ENCODE data around the gene NUP205.

The NUP205 gene

GRCh38 chr7:135682191-135682590, 124.5 kb downstream of the NUP205 start:
- no peak overlapping the region for H3K4me2 ChIP-seq (ENCODE audit: insufficient read depth, low read length)
- H2AFZ ChIP-seq (ENCODE audit: low read depth, low read length) = no peak overlapping the region
- H3K27ac ChIP-seq (ENCODE audit: low read length) = no peak overlapping the region
- no peak for TF ChIP-seq EZH2 (IDR thresholded peaks at IDR 0.05; ENCODE audit: borderline replicate concordance, low read depth, low read length, severe bottlenecking)
- TF ChIP-seq, protein P1, sequence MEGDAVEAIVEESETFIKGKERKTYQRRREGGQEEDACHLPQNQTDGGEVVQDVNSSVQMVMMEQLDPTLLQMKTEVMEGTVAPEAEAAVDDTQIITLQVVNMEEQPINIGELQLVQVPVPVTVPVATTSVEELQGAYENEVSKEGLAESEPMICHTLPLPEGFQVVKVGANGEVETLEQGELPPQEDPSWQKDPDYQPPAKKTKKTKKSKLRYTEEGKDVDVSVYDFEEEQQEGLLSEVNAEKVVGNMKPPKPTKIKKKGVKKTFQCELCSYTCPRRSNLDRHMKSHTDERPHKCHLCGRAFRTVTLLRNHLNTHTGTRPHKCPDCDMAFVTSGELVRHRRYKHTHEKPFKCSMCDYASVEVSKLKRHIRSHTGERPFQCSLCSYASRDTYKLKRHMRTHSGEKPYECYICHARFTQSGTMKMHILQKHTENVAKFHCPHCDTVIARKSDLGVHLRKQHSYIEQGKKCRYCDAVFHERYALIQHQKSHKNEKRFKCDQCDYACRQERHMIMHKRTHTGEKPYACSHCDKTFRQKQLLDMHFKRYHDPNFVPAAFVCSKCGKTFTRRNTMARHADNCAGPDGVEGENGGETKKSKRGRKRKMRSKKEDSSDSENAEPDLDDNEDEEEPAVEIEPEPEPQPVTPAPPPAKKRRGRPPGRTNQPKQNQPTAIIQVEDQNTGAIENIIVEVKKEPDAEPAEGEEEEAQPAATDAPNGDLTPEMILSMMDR (IDR thresholded peaks at IDR 0.05; ENCODE audit: borderline replicate concordance, extremely low read depth, low read length, poor library complexity, severe bottlenecking) = no peak
- no peak overlapping the region for H3K4me3 ChIP-seq (ENCODE audit: low read depth in 1 of 2, low read length in 2 of 2)
- DNase-seq (no peak), ATAC-seq (ENCODE audit: insufficient read depth, low read depth) (no peak)
- H4K20me1 ChIP-seq (ENCODE audit: insufficient read depth, low read length) = peaks cover 4% of the 10 kb centered on the region; the same call in 1 of the 2 replicates
- H3K79me2 ChIP-seq (ENCODE audit: insufficient read depth, low read length) = peaks cover 6% of the 10 kb centered on the region; the same call in 1 of the 2 replicates
- H3K27me3 ChIP-seq (ENCODE audit: insufficient read depth, low read length, poor library complexity) = no peaks in the 10 kb centered on the region
- H3K9ac ChIP-seq (ENCODE audit: low read depth, low read length) = no peak overlapping the region
- no peaks in the 10 kb centered on the region for H3K4me1 ChIP-seq (ENCODE audit: insufficient read depth, low read length)
- peaks cover 16% of the 10 kb centered on the region for H3K36me3 ChIP-seq (ENCODE audit: insufficient read depth, low read length)
- no peaks in the 10 kb centered on the region for H3K9me3 ChIP-seq (ENCODE audit: insufficient read depth, low read length, severe bottlenecking)

DNA sequence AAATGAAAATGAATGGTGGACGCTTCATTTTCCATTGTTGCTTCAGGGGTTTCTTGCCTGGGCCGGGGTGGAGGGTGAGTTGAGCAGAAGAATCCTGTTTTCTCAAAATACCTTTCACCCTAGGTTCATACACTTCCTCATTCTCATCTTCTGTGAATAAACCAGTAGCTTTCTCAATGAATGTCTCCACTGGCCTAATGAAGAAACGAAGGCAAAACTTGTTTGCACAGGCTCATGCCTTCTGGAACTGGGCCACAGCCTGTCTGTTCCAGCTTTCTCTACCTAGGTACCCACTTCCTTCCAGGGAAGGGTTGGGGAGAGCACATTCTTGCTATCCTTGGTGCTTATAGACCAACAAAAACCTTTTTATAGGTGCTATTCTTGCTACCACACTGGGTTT, 125.9 kb downstream of the NUP205 start:
- no peak for ATAC-seq (ENCODE audit: insufficient read depth, low read depth)
- Histone ChIP-seq H2AFZ (ENCODE audit: low read depth, low read length) (no peak overlapping the region), H4K20me1 (ENCODE audit: insufficient read depth, low read length) (peaks cover 4% of the 10 kb centered on the region; the same call in 1 of the 2 replicates), H3K36me3 (ENCODE audit: insufficient read depth, low read length) (peaks cover 8% of the 10 kb centered on the region), H3K27ac (ENCODE audit: low read length) (no peak overlapping the region), H3K4me3 (ENCODE audit: low read depth in 1 of 2, low read length in 2 of 2) (no peak overlapping the region), H3K9me3 (ENCODE audit: insufficient read depth, low read length, severe bottlenecking) (no peaks in the 10 kb centered on the region), H3K4me1 (ENCODE audit: insufficient read depth, low read length) (no peaks in the 10 kb centered on the region), H3K4me2 (ENCODE audit: insufficient read depth, low read length) (no peak overlapping the region), H3K9ac (ENCODE audit: low read depth, low read length) (no peak overlapping the region), H3K79me2 (ENCODE audit: insufficient read depth, low read length) (0 out of 2 replicates have a peak, but pooled peaks cover 3% of the 10 kb centered on the region), H3K27me3 (ENCODE audit: insufficient read depth, low read length, poor library complexity) (no peaks in the 10 kb centered on the region)
- no peak for DNase-seq
- TF ChIP-seq, protein P1 (IDR thresholded peaks at IDR 0.05; ENCODE audit: borderline replicate concordance, extremely low read depth, low read length, poor library complexity, severe bottlenecking) = no peak
- no peak for TF ChIP-seq EZH2 (IDR thresholded peaks at IDR 0.05; ENCODE audit: borderline replicate concordance, low read depth, low read length, severe bottlenecking)

DNA sequence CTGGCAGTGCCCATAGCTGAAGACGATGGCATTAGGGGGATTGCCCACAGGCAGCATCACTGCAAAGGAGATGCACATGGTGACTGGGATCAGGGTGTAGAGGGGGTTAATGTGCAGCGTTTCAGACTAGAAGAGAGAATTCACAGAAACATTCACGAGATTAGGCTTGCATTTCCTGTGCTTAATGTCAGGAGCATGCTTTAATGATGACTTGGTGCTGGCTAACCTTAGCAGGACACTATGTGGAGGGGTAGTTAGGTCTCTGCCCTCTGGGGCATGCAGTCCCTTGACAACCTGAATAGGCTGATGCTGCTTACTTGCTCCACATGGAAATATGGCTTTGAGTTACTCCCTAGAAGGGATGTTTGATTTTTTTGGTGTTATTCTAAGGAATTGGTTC, 126.4 kb downstream of the NUP205 start:
- Histone ChIP-seq H3K4me3 (ENCODE audit: low read depth in 1 of 2, low read length in 2 of 2) (no peak overlapping the region), H2AFZ (ENCODE audit: low read depth, low read length) (no peak overlapping the region), H3K9me3 (ENCODE audit: insufficient read depth, low read length, severe bottlenecking) (no peaks in the 10 kb centered on the region), H3K4me2 (ENCODE audit: insufficient read depth, low read length) (no peak overlapping the region), H4K20me1 (ENCODE audit: insufficient read depth, low read length) (peaks cover 4% of the 10 kb centered on the region; the same call in 1 of the 2 replicates), H3K9ac (ENCODE audit: low read depth, low read length) (no peak overlapping the region), H3K27ac (ENCODE audit: low read length) (no peak overlapping the region), H3K79me2 (ENCODE audit: insufficient read depth, low read length) (0 out of 2 replicates have a peak, but pooled peaks cover 3% of the 10 kb centered on the region), H3K4me1 (ENCODE audit: insufficient read depth, low read length) (no peaks in the 10 kb centered on the region), H3K27me3 (ENCODE audit: insufficient read depth, low read length, poor library complexity) (no peaks in the 10 kb centered on the region), H3K36me3 (ENCODE audit: insufficient read depth, low read length) (peaks cover 5% of the 10 kb centered on the region)
- ATAC-seq (ENCODE audit: insufficient read depth, low read depth) (no peak), DNase-seq (no peak)
- TF ChIP-seq, protein P1 (IDR thresholded peaks at IDR 0.05; ENCODE audit: borderline replicate concordance, extremely low read depth, low read length, poor library complexity, severe bottlenecking) = no peak
- TF ChIP-seq EZH2 (IDR thresholded peaks at IDR 0.05; ENCODE audit: borderline replicate concordance, low read depth, low read length, severe bottlenecking) = no peak

Measured in DND-41 (cell line).